ENCODE results near the gene NLRP13. TPM values are rescaled to one million over a fixed set of nuclear protein-coding genes. Genes with fewer than 3 reads are reported as not detected.

Gene NLRP13
- total RNA-seq, 1 donor from 2014 or later: not detected

GRCh38 chr19:55902080-55902751 lies 29.9 kb downstream of the NLRP13 start:
- no peaks in the 10 kb centered on the region for H3K36me3 Mint-ChIP-seq (ENCODE audit: low read depth)
- no peak for DNase-seq
- peaks cover 2% of the 10 kb centered on the region for H3K27me3 Mint-ChIP-seq
- intact Hi-C loops (cut with micrococcal nuclease): no loop called here
- TF ChIP-seq CTCF (IDR thresholded peaks at IDR 0.05): no peak
- CTCF ChIA-PET: no interaction called here
- peaks cover 5% of the 10 kb centered on the region for H3K9me3 Mint-ChIP-seq
- POLR2A ChIA-PET: no interaction called here
- no peak overlapping the region for H3K4me3 Mint-ChIP-seq
- no peaks in the 10 kb centered on the region for H3K4me1 Mint-ChIP-seq
- no peak overlapping the region for H3K27ac Mint-ChIP-seq
- no peak for ATAC-seq (ENCODE audit: low read depth)

- no peaks in the 10 kb centered on the region for H3K4me1 Mint-ChIP-seq
- DNase-seq (no peak), ATAC-seq (ENCODE audit: low read depth) (no peak)
- no peak for TF ChIP-seq CTCF (IDR thresholded peaks at IDR 0.05)
- CTCF ChIA-PET: no interaction called here
- H3K4me3 Mint-ChIP-seq: no peak overlapping the region
- H3K27ac Mint-ChIP-seq: no peak overlapping the region
- intact Hi-C loops (cut with micrococcal nuclease): no loop called here
- peaks cover 2% of the 10 kb centered on the region for H3K27me3 Mint-ChIP-seq
- POLR2A ChIA-PET: no interaction called here
- H3K36me3 Mint-ChIP-seq (ENCODE audit: low read depth): no peaks in the 10 kb centered on the region
- H3K9me3 Mint-ChIP-seq: peaks cover 5% of the 10 kb centered on the region
Observed at GRCh38 chr19:55901369-55902079, 30.6 kb downstream of the NLRP13 start.

GRCh38 chr19:55898911-55899310 lies 33.2 kb downstream of the NLRP13 start:
- CTCF ChIA-PET: no interaction called here
- POLR2A ChIA-PET: no interaction called here
- TF ChIP-seq CTCF (IDR thresholded peaks at IDR 0.05): no peak
- DNase-seq (no peak), ATAC-seq (ENCODE audit: low read depth) (no peak)
- H3K4me3 Mint-ChIP-seq: no peak overlapping the region
- H3K27ac Mint-ChIP-seq: no peak overlapping the region
- H3K36me3 Mint-ChIP-seq (ENCODE audit: low read depth): no peaks in the 10 kb centered on the region
- peaks cover 2% of the 10 kb centered on the region for H3K27me3 Mint-ChIP-seq
- H3K9me3 Mint-ChIP-seq: peaks cover 5% of the 10 kb centered on the region
- H3K4me1 Mint-ChIP-seq: no peaks in the 10 kb centered on the region
- intact Hi-C loops (cut with micrococcal nuclease): no loop called here

GRCh38 chr19:55882626-55883025 lies 49.5 kb downstream of the NLRP13 start:
- no peak for ATAC-seq (ENCODE audit: low read depth)
- POLR2A ChIA-PET: no interaction called here

More at GRCh38 chr19:55882626-55883025, 49.5 kb downstream of the NLRP13 start:
- H3K36me3 Mint-ChIP-seq (ENCODE audit: low read depth): no peaks in the 10 kb centered on the region
- no peaks in the 10 kb centered on the region for H3K27me3 Mint-ChIP-seq
- H3K4me3 Mint-ChIP-seq: no peak overlapping the region
- H3K4me1 Mint-ChIP-seq: no peaks in the 10 kb centered on the region
- no peak overlapping the region for H3K27ac Mint-ChIP-seq
- CTCF ChIA-PET: no interaction called here
- peaks cover 8% of the 10 kb centered on the region for H3K9me3 Mint-ChIP-seq
- DNase-seq: no peak
- intact Hi-C loops (cut with micrococcal nuclease): no loop called here
- TF ChIP-seq CTCF (IDR thresholded peaks at IDR 0.05): no peak
